GM12878 (cell line): ENCODE measurements around the gene ANO6. TPM values are rescaled to one million over a fixed set of nuclear protein-coding genes. Genes with fewer than 3 reads are reported as not detected.

Source experiments
- ATAC-seq: fragments of 200-7000 bp; cut with Tn5 transposase; 3 replicates; pipeline ENCODE4 v1.9.1; 2020; ENCODE audit warnings: mild to moderate bottlenecking, moderate library complexity
- BruUV-seq: library from RNA; stranded (reverse); fragments of 400-500 nt; replicated peaks from 2 replicates; lab custom pipeline; 2021; lab: Mats Ljungman, UMichigan
- CTCF ChIA-PET: fragments of 300-600 bp; sonication (Branson Sonifier 250); formaldehyde crosslinking; extraction: SDS; loops from one replicate; lab custom pipeline; 2021; ENCODE audit warnings: inconsistent platforms; lab: Yijun Ruan, JAX
- POLR2A ChIA-PET: fragments of 350-600 bp; formaldehyde crosslinking; extraction: SDS; loops from one replicate; lab custom pipeline; 2021; ENCODE audit warnings: inconsistent platforms; lab: Charles Lee
- RAD21 ChIA-PET: fragments of 300-600 bp; sonication (Branson Sonifier 250); formaldehyde crosslinking; loops from one replicate; lab custom pipeline; 2023; ENCODE audit warnings: antibody characterized with exemption; ENCODE audit not compliant: unreplicated experiment; lab: Charles Lee
- SMC1A ChIA-PET: fragments of 300-600 bp; sonication (Branson Sonifier 250); formaldehyde crosslinking; loops from one replicate; lab custom pipeline; 2023; ENCODE audit not compliant: unreplicated experiment, uncharacterized antibody; lab: Charles Lee
- DNase-seq: peaks from one replicate; pipeline ENCODE4 v3.0.0-alpha.2; 2011; ENCODE audit warnings: low read depth, low spot score
- FAIRE-seq: peaks from 3 replicates; lab custom pipeline; 2011; peaks lifted over from hg19 to GRCh38; lab: Jason Lieb, UNC
- H2AFZ ChIP-seq: 2 replicates; pipeline ENCODE4 v1.6.0; 2011; ENCODE audit warnings: low read depth, low read length, control low read depth; ENCODE audit not compliant: control insufficient read depth
- H3K27ac ChIP-seq: 2 replicates; pipeline ENCODE4 v1.5.1; 2011; ENCODE audit warnings: control low read depth; ENCODE audit not compliant: control insufficient read depth, insufficient read depth
- H3K27me3 ChIP-seq, 2 experiments: replicated peaks in 1 of 2; 2 replicates each; pipeline versions ENCODE4 v1.6.0 to v1.6.1; 2011; ENCODE audit warnings: low read length in 1 of 2; ENCODE audit not compliant: control insufficient read depth in 2 of 2, insufficient read depth in 2 of 2
- H3K36me3 ChIP-seq, 2 experiments: 2 replicates each; pipeline ENCODE4 v1.5.1; 2011; ENCODE audit warnings: low read length in 1 of 2; ENCODE audit not compliant: control insufficient read depth in 2 of 2, insufficient read depth in 2 of 2
- H3K4me1 ChIP-seq: 2 replicates; pipeline ENCODE4 v1.6.1; 2011; ENCODE audit warnings: mild to moderate bottlenecking, low read length, moderate library complexity, mixed read lengths; ENCODE audit not compliant: control insufficient read depth, insufficient read depth
- H3K4me2 ChIP-seq: 2 replicates; pipeline ENCODE4 v1.6.0; 2011; ENCODE audit warnings: control low read depth; ENCODE audit not compliant: control insufficient read depth, insufficient read depth
- H3K4me3 ChIP-seq: fragments of 200-600 bp; sonication (generic); 2 replicates; pipeline ENCODE4 v1.5.1; 2016
- H3K79me2 ChIP-seq: 2 replicates; pipeline ENCODE4 v1.6.0; 2011; ENCODE audit warnings: low read length; ENCODE audit not compliant: control insufficient read depth, insufficient read depth
- H3K9ac ChIP-seq: 2 replicates; pipeline ENCODE4 v1.8.0; 2011; ENCODE audit warnings: low read length, control low read depth, mixed read lengths; ENCODE audit not compliant: control insufficient read depth, insufficient read depth
- H3K9me3 ChIP-seq: replicated peaks from 3 replicates; pipeline ENCODE4 v1.5.1; 2011; ENCODE audit warnings: mild to moderate bottlenecking, low read length; ENCODE audit not compliant: control insufficient read depth, insufficient read depth
- H4K20me1 ChIP-seq: 2 replicates; pipeline ENCODE4 v1.6.0; 2011; ENCODE audit not compliant: control insufficient read depth, insufficient read depth
- CHD1 ChIP-seq: IDR thresholded peaks from 2 replicates; pipeline ENCODE4 v1.6.1; 2012; ENCODE audit warnings: low read depth, low read length, improper control_type of control experiment
- HCFC1 ChIP-seq: fragments of 150-350 bp; IDR thresholded peaks from 2 replicates; pipeline ENCODE4 v1.6.1; 2014; ENCODE audit warnings: low read length
- KAT2A ChIP-seq: conservative IDR thresholded peaks from 2 replicates; pipeline ENCODE4 v1.6.1; 2011; ENCODE audit warnings: low read depth, low read length; ENCODE audit not compliant: control insufficient read depth
- NR2C2 ChIP-seq: IDR thresholded peaks from 2 replicates; pipeline ENCODE4 v1.6.1; 2011; ENCODE audit warnings: borderline replicate concordance, low read depth; ENCODE audit not compliant: control insufficient read depth, insufficient read length
- NRF1 ChIP-seq: conservative IDR thresholded peaks from 2 replicates; pipeline ENCODE4 v1.6.1; 2011; ENCODE audit warnings: mild to moderate bottlenecking, low read depth, low read length, improper control_type of control experiment
- RFX5 ChIP-seq: IDR thresholded peaks from 2 replicates; pipeline ENCODE4 v1.6.1; 2011; ENCODE audit warnings: low read depth, low read length, improper control_type of control experiment
- RUNX3 ChIP-seq: IDR thresholded peaks from 2 replicates; pipeline ENCODE4 v1.6.1; 2012; ENCODE audit warnings: low read length, inconsistent platforms
- SMC3 ChIP-seq: IDR thresholded peaks from 2 replicates; pipeline ENCODE4 v1.6.1; 2011; ENCODE audit warnings: low read length, improper control_type of control experiment, borderline replicate concordance
- STAT3 ChIP-seq: IDR thresholded peaks from 2 replicates; pipeline ENCODE4 v1.6.1; 2011; ENCODE audit warnings: low read depth, low read length, improper control_type of control experiment
- WRNIP1 ChIP-seq: IDR thresholded peaks from 2 replicates; pipeline ENCODE4 v1.6.1; 2011; ENCODE audit warnings: low read depth, low read length, improper control_type of control experiment, borderline replicate concordance
- ZNF384 ChIP-seq: IDR thresholded peaks from 2 replicates; pipeline ENCODE4 v1.6.1; 2012; ENCODE audit warnings: low read depth, mild to moderate bottlenecking, low read length, improper control_type of control experiment, borderline replicate concordance
- whole genome bisulfite sequencing: methylation state at CpG from one replicate; pipeline ENCODE4 v1.1.6; 2016; ENCODE audit warnings: low lambda C conversion rate; ENCODE audit not compliant: insufficient replicate concordance, insufficient coverage; ENCODE audit errors: missing lambda C conversion rate; 5-methylcytosine and 5-hydroxymethylcytosine counted together
- in situ Hi-C: fragments of 300-500 bp; cut with MboI; formaldehyde crosslinking; loops from 9 replicates; pipeline ENCODE4 v1.14.3; 2018; ENCODE audit warnings: mixed read lengths
- intact Hi-C: fragments of 100-400 bp; cut with micrococcal nuclease; formaldehyde crosslinking; loops from one replicate; pipeline ENCODE4 v1.14.2; 2022; ENCODE audit not compliant: unreplicated experiment
- polyA plus RNA-seq, 11 experiments: library from polyadenylated mRNA; depleted of rRNA in 4 of 11; unstranded in 6 of 11; stranded (reverse) in 5 of 11; fragments of >200 nt; fragmentation: Nextera tagmentation in 4 of 11; fragmentation: Illumina TruSeq in 1 of 11; extraction: Ambion mirVana in 4 of 11; extraction: Trizol in 1 of 11; gene quantifications; 1 replicate in 1 of 11; 2 replicates in 10 of 11; pipeline versions ENCODE4 v1.2.1 to v1.2.3, GENCODE V29; 2011 to 2016; ENCODE audit warnings: inconsistent platforms in 2 of 11, missing spikeins in 2 of 11, low read depth in 1 of 11
- total RNA-seq, 4 experiments: library from RNA; depleted of rRNA in 3 of 4; stranded (reverse); fragments of >200 nt in 3 of 4; fragmentation: Illumina TruSeq in 1 of 4; extraction: Trizol in 1 of 4; gene quantifications; 2 replicates each; pipeline versions ENCODE4 v1.2.1 to v1.2.3, GENCODE V29; 2013 to 2021
- TF ChIP-seq, protein P1 (sequence below): fragments of 450-650 bp; formaldehyde crosslinking; IDR thresholded peaks from 2 replicates; pipeline ENCODE4 v1.4.0; 2022; ENCODE audit warnings: mild to moderate bottlenecking, moderate library complexity
- TF ChIP-seq, protein P2 (sequence below): fragments of 450-650 bp; IDR thresholded peaks from 2 replicates; pipeline ENCODE4 v1.6.1; 2018; ENCODE audit warnings: borderline replicate concordance, mild to moderate bottlenecking; ENCODE audit not compliant: partially characterized antibody
- TF ChIP-seq, protein P3 (sequence below): fragments of 450-650 bp; IDR thresholded peaks from 2 replicates; pipeline ENCODE4 v1.6.1; 2014; ENCODE audit warnings: mild to moderate bottlenecking
- TF ChIP-seq, protein P4 (sequence below): IDR thresholded peaks from 2 replicates; pipeline ENCODE4 v1.6.1; 2012; ENCODE audit warnings: low read length, inconsistent platforms

The ANO6 gene
- total and polyA plus RNA-seq, 10 of the 15 experiments (the other 5 are each of a cell fraction or from before 2014, with no cell fraction given) = 4.6 to 30.3 (median 26.0) TPM

DNA sequence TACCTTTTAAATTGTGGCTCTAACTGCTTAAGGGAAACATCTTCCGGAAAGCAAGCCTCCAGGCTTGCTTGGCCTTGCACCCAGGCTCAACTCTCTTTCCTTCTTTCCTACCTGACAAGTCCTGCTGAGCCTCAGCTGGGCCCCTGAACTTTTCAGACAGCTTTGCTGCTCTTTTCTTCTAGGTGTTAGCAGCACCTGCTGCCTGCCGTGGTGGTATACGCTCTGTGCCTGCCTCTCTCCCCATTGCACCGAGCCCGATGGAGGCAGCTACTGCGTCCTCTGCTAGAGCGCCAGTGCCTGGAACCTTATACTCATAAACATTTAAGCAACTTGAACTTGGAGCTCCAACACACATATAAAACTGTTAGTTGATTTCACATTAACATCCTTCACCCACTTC, 195.7 kb downstream of the ANO6 start (continued):
- TF ChIP-seq NR2C2 (no peak), SMC3 (no peak), CHD1 (no peak), HCFC1 (no peak)
- TF ChIP-seq, protein P1, sequence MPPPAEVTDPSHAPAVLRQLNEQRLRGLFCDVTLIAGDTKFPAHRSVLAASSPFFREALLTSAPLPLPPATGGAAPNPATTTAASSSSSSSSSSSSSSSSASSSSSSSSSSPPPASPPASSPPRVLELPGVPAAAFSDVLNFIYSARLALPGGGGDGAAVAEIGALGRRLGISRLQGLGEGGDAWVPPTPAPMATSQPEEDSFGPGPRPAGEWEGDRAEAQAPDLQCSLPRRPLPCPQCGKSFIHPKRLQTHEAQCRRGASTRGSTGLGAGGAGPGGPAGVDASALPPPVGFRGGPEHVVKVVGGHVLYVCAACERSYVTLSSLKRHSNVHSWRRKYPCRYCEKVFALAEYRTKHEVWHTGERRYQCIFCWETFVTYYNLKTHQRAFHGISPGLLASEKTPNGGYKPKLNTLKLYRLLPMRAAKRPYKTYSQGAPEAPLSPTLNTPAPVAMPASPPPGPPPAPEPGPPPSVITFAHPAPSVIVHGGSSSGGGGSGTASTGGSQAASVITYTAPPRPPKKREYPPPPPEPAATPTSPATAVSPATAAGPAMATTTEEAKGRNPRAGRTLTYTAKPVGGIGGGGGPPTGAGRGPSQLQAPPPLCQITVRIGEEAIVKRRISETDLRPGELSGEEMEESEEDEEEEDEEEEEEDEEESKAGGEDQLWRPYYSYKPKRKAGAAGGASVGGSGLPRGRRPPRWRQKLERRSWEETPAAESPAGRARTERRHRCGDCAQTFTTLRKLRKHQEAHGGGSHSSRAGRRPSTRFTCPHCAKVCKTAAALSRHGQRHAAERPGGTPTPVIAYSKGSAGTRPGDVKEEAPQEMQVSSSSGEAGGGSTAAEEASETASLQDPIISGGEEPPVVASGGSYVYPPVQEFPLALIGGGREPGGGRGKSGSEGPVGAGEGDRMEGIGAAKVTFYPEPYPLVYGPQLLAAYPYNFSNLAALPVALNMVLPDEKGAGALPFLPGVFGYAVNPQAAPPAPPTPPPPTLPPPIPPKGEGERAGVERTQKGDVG (CRISPR knock-in tag) = no peak
- TF ChIP-seq, protein P2, sequence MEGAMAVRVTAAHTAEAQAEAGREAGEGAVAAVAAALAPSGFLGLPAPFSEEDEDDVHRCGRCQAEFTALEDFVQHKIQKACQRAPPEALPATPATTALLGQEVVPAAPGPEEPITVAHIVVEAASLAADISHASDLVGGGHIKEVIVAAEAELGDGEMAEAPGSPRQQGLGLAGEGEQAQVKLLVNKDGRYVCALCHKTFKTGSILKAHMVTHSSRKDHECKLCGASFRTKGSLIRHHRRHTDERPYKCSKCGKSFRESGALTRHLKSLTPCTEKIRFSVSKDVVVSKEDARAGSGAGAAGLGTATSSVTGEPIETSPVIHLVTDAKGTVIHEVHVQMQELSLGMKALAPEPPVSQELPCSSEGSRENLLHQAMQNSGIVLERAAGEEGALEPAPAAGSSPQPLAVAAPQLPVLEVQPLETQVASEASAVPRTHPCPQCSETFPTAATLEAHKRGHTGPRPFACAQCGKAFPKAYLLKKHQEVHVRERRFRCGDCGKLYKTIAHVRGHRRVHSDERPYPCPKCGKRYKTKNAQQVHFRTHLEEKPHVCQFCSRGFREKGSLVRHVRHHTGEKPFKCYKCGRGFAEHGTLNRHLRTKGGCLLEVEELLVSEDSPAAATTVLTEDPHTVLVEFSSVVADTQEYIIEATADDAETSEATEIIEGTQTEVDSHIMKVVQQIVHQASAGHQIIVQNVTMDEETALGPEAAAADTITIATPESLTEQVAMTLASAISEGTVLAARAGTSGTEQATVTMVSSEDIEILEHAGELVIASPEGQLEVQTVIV = no peak

DNA sequence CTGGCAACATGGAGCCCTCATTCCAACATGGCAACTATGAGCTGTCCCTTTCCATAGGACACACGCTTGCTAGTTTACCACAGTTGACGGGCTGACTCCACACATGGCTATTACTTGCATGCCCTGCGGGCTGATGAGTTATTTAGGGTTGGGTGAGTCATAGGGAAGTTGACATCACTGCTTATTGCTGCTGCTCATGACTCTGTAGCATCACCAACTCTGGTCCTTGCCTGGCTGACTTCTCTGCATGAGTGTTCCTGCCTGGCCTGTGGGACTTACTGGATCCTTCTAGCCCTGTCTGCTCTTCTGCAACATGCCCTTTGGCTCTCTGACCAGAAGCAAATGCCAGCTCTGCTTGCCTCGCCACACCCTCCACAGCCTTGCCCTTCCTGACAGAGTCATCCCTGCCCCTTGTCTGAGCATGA, 199.5 kb downstream of the ANO6 start:
- intact Hi-C loops (no loop called here), in situ Hi-C loops (no loop called here)
- H4K20me1 ChIP-seq = 0 out of 2 replicates have a peak, but pooled peaks cover 2% of the 10 kb centered on the region
- DNase-seq (peak; percentile 17), FAIRE-seq (no peak), ATAC-seq (peak; percentile 95)
- H3K27me3 ChIP-seq = no peaks in the 10 kb centered on the region
- no peaks in the 10 kb centered on the region for H3K9me3 ChIP-seq
- no peak overlapping the region for H3K4me2 ChIP-seq
- no peak overlapping the region for H3K4me3 ChIP-seq
- ChIA-PET SMC1A (no interaction called here), POLR2A (no interaction called here), CTCF (no interaction called here), RAD21 (no interaction called here)
- no peak overlapping the region for H2AFZ ChIP-seq
- WGBS = 10% methylated on average over 4 of the region's 4 CpGs
- no peaks in the 10 kb centered on the region for H3K79me2 ChIP-seq
- H3K27ac ChIP-seq = no peak overlapping the region
- BruUV-seq = no TSS peak
- H3K36me3 ChIP-seq = peaks cover 5 to 21% of the 10 kb centered on the region in 2 experiments
- no peak overlapping the region for H3K9ac ChIP-seq
- no peaks in the 10 kb centered on the region for H3K4me1 ChIP-seq
- TF ChIP-seq WRNIP1 (no peak), RFX5 (no peak), NRF1 (no peak), STAT3 (no peak), KAT2A (no peak), RUNX3 (peak; percentile 87), ZNF384 (no peak)
- TF ChIP-seq, protein P3, sequence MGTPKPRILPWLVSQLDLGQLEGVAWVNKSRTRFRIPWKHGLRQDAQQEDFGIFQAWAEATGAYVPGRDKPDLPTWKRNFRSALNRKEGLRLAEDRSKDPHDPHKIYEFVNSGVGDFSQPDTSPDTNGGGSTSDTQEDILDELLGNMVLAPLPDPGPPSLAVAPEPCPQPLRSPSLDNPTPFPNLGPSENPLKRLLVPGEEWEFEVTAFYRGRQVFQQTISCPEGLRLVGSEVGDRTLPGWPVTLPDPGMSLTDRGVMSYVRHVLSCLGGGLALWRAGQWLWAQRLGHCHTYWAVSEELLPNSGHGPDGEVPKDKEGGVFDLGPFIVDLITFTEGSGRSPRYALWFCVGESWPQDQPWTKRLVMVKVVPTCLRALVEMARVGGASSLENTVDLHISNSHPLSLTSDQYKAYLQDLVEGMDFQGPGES = no peak
- TF ChIP-seq, protein P4, sequence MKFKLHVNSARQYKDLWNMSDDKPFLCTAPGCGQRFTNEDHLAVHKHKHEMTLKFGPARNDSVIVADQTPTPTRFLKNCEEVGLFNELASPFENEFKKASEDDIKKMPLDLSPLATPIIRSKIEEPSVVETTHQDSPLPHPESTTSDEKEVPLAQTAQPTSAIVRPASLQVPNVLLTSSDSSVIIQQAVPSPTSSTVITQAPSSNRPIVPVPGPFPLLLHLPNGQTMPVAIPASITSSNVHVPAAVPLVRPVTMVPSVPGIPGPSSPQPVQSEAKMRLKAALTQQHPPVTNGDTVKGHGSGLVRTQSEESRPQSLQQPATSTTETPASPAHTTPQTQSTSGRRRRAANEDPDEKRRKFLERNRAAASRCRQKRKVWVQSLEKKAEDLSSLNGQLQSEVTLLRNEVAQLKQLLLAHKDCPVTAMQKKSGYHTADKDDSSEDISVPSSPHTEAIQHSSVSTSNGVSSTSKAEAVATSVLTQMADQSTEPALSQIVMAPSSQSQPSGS = peak; percentile 94
